ENCODE data around the gene MFSD1.

DNA sequence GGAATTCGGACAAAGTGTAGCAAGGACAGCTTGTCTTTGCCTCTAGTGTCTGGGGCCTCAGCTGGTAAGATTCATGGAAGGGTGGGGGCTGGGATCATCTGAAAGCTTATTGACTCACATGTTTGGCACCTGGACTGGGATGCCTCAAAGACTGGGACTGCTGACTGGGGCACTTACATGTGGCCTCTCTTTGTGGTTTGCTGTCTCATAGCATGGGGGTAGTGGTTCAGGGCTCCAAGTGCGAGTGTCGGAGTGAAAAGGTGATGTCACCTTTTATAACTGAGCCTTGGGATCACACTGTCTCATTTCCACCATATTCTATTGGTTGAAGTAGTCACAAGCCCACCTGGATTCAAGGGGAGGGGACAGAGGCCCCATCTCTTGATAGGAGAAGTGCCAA is 6.8 kb downstream of the MFSD1 start:
- TF ChIP-seq POLR2A (IDR thresholded peaks at IDR 0.05; ENCODE audit: low read length), result no peak
- no peak for TF ChIP-seq GATA1 (IDR thresholded peaks at IDR 0.05; ENCODE audit: low read depth, low read length)
